Measurements from ENCODE around the gene AMOTL2.

Gene AMOTL2

GRCh38 chr3:134314588-134315285 lies 59.5 kb downstream of the AMOTL2 start:
- DNase-seq (ENCODE audit: low read depth): no peak

GRCh38 chr3:134313847-134314587 lies 60.2 kb downstream of the AMOTL2 start:
- DNase-seq (ENCODE audit: low read depth): no peak

GRCh38 chr3:134312873-134313846 lies 61.1 kb downstream of the AMOTL2 start:
- DNase-seq (ENCODE audit: low read depth): no peak

GRCh38 chr3:134312072-134312872 lies 62.0 kb downstream of the AMOTL2 start:
- DNase-seq (ENCODE audit: low read depth): no peak

GRCh38 chr3:134311693-134312071 lies 62.6 kb downstream of the AMOTL2 start:
- DNase-seq (ENCODE audit: low read depth): no peak

GRCh38 chr3:134311265-134311664 lies 63.0 kb downstream of the AMOTL2 start:
- no peak for DNase-seq (ENCODE audit: low read depth)

- DNase-seq (ENCODE audit: low read depth): no peak
Measured at GRCh38 chr3:134309987-134310700, 64.1 kb downstream of the AMOTL2 start.

GRCh38 chr3:134308350-134308891 lies 65.8 kb downstream of the AMOTL2 start:
- peak; percentile 68 for DNase-seq (ENCODE audit: low read depth)

GRCh38 chr3:134307425-134307824 lies 66.8 kb downstream of the AMOTL2 start:
- DNase-seq (ENCODE audit: low read depth): no peak

- no peak for DNase-seq (ENCODE audit: low read depth)
Measured at GRCh38 chr3:134306320-134306719, 67.9 kb downstream of the AMOTL2 start.

Data from activated T-cell treated with anti-CD3 and anti-CD28 coated beads for 1 hour (primary cell).